ENCODE data around the gene GSTA4.
"Not testable (repeated sequence)": the region's sequence is repeated elsewhere in the genome, so short reads cannot be mapped to it uniquely, and the experiment has no call there.

GSTA4 gene

DNA sequence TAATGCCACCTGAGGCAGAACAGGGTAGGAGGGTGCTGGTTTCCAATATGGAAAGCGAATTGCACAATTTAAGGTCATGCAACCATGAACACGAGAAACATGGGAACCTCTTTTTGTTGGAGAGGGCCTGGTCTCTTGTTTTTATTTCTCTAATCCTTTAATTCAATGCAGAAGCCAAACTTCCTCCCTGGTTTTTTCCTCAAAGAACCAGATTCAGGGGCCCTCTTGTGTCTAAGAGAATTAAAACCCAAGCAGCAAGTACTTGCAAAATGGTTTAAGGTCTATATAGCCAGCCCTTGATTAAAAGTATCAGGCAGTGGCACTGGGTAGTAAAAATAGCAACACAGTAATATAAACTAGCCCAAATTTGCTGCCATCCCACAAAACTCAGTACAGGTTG lies 19.5 kb downstream of the GSTA4 start:
- DNase-seq (ENCODE audit: low read depth), result no peak

DNA sequence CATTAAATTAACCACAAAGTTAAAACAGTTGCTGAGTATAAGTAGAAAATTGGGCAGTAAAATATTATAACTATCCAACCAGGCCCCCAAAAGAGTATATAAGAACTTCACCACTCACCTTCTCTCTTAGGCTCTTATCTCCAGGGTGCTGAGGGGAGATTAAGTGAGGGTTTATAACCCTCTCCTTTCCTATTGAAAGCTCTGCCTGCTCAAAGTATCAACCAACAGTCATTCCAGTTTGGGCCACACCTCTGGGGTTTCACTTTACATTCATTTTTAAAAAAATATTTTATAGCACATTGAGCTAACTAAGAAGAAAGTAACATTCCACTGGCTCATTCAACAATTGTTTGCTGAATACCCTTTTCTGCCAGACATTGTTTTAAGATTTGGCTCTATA lies 22.1 kb downstream of the GSTA4 start:
- no peak for DNase-seq (ENCODE audit: low read depth)

- DNase-seq (ENCODE audit: low read depth), result no peak
These were observed 25.7 kb downstream of the GSTA4 start for GRCh38 chr6:52969359-52969758.

DNA sequence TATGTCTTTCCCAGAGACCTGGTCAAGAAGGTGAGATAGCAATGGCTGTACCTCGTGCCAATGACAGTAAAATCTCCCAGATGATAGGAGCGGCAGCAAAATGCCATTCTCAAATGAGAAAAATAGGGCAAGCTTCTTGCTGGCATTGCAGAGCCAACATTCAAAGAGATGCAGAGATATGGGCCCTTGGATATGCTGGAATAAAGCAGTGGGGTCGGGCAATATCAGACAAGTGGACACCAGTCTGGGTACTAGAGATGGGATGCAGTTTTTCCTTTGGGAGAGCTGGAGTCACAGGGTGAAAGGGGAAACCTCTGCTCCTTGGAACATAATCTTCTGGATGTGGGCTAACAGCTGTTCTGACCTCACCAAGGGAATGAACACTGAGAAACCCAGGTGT lies 29.0 kb downstream of the GSTA4 start:
- no peak for DNase-seq (ENCODE audit: low read depth)

- no peak for DNase-seq (ENCODE audit: low read depth)
These were observed 29.7 kb downstream of the GSTA4 start for GRCh38 chr6:52965380-52965779.

- no peak for DNase-seq (ENCODE audit: low read depth)
These were observed 30.8 kb downstream of the GSTA4 start for GRCh38 chr6:52964318-52964717.

GRCh38 chr6:52962701-52963100 lies 32.4 kb downstream of the GSTA4 start:
- DNase-seq (ENCODE audit: low read depth), result no peak

DNA sequence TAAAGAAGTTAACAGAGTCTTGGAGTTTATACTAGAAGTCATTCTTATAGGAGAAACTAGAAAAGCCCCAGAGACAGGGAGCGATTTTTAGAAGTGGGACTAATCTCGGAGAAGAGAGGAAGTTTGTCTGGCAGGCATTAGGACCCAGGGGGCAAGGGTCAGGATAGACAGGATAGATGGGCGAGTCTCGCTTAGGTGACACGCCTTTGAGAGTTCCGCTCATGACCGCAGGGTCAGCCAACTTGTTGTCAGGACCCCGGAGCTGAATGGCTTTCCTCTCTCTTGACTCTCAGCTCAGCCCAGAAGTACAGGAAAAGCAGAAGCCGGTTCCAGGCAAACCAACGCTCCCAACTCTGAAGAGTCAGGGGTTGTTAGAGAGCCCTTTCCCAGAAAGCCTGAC lies 34.1 kb downstream of the GSTA4 start:
- not testable (repeated sequence) for DNase-seq (ENCODE audit: low read depth)

GRCh38 chr6:52960211-52960610 lies 34.9 kb downstream of the GSTA4 start:
- not testable (repeated sequence) for DNase-seq (ENCODE audit: low read depth)

DNA sequence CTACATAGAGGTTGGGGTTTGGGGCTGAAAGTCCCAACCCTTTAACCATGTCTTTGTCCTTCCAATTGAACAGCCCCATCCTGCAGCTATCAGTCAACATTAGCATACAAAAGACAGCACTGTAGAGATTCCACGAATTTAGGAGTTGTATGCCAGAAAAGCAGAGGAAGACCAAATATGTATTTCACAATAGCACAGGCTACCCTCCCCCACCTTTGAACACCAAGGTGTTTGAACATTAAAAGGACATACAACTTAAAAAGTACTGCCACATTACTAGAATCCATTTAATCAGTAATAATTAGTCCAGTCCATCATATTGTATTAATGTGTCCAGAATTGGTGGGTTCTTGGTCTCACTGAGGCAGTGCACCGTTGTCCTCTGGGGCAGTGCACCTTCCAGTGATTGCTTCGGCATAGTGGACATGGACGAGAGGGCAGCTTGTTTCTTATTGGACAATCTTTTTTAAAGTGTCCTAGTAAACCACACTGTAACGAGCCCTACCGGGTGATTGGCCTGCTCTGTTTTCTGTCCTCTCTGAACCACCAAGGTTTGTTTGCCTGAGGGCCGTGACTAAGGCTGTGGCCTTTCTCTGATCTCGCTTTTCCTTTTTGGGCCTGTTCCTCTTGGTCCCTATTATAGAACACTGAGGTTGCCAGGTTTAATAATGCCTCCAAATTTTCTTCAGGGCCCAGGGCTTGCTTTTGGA lies 36.4 kb downstream of the GSTA4 start:
- no peak for DNase-seq (ENCODE audit: low read depth)

DNA sequence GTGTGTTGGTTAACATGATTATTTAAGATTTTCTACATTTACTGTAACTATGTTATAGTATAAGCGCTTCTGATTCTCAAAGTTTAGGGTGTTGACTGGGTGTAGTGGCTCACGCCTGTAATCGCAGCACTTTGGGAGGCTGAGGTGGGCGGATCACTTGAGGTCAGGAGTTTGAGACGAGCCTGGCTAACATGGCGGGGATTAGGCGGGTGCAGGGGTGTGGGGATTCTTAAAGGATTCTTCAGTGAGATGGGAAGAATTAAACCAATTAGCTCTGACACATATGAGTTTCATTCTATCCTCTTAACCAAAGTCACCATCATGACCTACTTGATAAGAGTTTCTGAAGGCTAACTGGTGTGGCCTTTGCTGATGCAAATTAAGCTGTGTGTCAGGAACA lies 39.2 kb downstream of the GSTA4 start:
- DNase-seq (ENCODE audit: low read depth), result no peak

GRCh38 chr6:52953911-52954839 lies 40.9 kb downstream of the GSTA4 start:
- no peak for DNase-seq (ENCODE audit: low read depth)

DNA sequence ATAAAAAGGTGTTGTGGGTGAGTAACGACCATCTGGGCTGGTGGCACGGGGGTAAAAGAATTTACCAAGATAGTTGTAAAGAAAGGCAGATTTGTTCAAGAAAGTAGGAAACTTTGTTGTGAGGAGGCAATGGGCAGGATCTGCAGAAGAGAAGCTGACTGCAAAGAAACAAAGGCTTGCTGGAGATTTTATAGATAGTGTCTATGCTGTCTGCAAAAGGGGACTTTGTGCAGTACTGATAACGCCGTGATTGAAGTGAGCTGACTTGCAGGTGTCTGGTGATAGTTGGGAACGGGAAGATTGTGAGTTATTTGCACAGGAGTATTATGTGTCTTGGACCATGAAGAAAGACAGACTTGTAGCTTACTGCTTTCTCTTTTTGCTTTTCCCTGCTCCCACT lies 48.8 kb downstream of the GSTA4 start:
- no peak for DNase-seq (ENCODE audit: low read depth)

- not testable (repeated sequence) for DNase-seq (ENCODE audit: low read depth)
These were observed 52.3 kb downstream of the GSTA4 start for GRCh38 chr6:52942821-52943220.

GRCh38 chr6:52942221-52942620 lies 52.9 kb downstream of the GSTA4 start:
- DNase-seq (ENCODE audit: low read depth), result no peak

DNA sequence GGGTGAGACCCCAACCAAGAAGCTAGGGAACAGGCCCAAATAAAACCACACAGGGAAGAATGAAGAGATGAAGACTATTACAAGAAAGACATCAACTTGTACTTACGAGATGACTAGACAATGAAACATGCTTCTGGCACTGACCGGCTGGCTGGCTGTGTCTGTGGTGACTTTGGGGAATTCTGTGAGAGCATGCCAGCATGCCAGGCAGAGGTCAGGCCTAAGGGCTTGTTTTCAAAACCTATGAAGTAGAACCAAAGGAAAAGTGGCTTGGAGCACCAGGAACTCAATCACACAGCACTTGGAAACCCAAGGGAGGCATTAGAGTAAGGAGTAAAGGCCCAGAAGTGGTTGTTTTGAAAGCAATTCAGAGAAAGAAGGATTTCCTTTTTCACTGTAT lies 57.2 kb downstream of the GSTA4 start:
- DNase-seq (ENCODE audit: low read depth), result no peak

DNA sequence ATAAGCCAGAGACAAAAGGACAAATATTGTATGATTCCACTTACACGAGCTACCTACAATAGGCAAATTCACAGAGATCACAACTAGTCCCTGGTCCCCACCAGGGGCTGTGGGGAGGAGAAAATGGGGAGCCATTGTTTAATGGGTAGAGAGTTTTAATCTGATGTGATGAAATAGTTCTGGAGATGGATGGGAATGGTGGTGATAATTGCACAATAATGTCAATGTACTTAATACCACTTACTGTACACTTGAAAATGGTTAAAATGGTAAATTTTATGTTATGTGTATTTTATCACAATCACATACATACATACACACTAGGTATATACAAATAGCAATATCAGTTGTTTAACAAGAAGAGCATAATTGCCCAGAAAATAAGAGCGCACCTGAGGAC lies 61.3 kb downstream of the GSTA4 start:
- DNase-seq (ENCODE audit: low read depth), result no peak

DNA sequence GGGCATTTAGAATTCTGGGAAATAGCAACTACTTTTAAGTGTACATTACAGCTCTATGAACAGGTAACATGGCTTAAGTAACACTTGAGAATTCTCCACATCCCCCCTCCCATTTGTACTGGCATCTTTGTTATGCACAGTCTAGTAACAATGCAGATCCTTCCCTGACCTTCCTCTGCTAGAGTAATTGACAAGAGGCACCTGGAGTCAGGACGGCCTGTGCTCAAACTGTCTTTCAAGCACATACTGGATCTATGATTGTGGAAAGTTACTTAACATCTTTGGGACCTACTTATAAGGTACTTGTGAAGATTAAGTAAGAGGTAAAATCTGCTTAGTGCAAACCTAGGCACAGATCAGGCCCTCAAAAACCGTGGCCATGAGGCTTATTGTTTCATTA lies 63.7 kb downstream of the GSTA4 start:
- no peak for DNase-seq (ENCODE audit: low read depth)

- no peak for DNase-seq (ENCODE audit: low read depth)
These were observed 65.5 kb downstream of the GSTA4 start for GRCh38 chr6:52929321-52930164.

Data from stimulated activated CD8-positive, alpha-beta memory T cell treated with anti-CD3 and anti-CD28 coated beads, Interleukin-12 subunit alpha, Interleukin-12 subunit beta, amount 100 ng/mL, for 1 hour (primary cell).